ENCODE results near the gene FBXO30.

- TF ChIP-seq EZH2 (IDR thresholded peaks at IDR 0.05; ENCODE audit: insufficient read depth, poor library complexity, severe bottlenecking) (no peak), EZH2phosphoT487 (IDR thresholded peaks at IDR 0.05; ENCODE audit: insufficient read depth, low read depth) (no peak)
Measured at GRCh38 chr6:145848541-145848940, 33.9 kb upstream of the FBXO30 start.
